Neural cell (in vitro differentiated cells): ENCODE measurements around the gene POU3F3. TPM values are rescaled to one million over a fixed set of nuclear protein-coding genes. Genes with fewer than 3 reads are reported as not detected.

Source experiments
- H2AFZ ChIP-seq: fragments of 200-600, 300-800 bp; sonication (generic), shearing (Covaris generic); 2 replicates; pipeline ENCODE4 v1.6.0; 2014; ENCODE audit warnings: low read depth, mild to moderate bottlenecking, antibody characterized with exemption, low read length, moderate library complexity
- H3F3A ChIP-seq: fragments of 200-600 bp; shearing (Covaris generic); 2 replicates; pipeline ENCODE4 v1.6.1; 2016; ENCODE audit warnings: mild to moderate bottlenecking, moderate library complexity, mixed read lengths, antibody characterized with exemption, low read length; ENCODE audit not compliant: insufficient read depth, poor library complexity, severe bottlenecking
- H3K27ac ChIP-seq: fragments of 200-600, 300-800 bp; sonication (generic), shearing (Covaris generic); 2 replicates; pipeline ENCODE4 v1.5.1; 2014; ENCODE audit warnings: mild to moderate bottlenecking, low read length, moderate library complexity
- H3K27me3 ChIP-seq: fragments of 300-800, 200-600 bp; sonication (generic), shearing (Covaris generic); 2 replicates; pipeline ENCODE4 v1.6.0; 2014; ENCODE audit warnings: mild to moderate bottlenecking, low read depth, low read length, moderate library complexity; ENCODE audit not compliant: insufficient read depth
- H3K36me3 ChIP-seq: fragments of 300-800, 200-600 bp; sonication (generic), shearing (Covaris generic); 2 replicates; pipeline ENCODE4 v1.5.1; 2014; ENCODE audit warnings: mild to moderate bottlenecking, antibody characterized with exemption, low read length, moderate library complexity; ENCODE audit not compliant: insufficient read depth
- H3K4me2 ChIP-seq: fragments of 300-800, 200-600 bp; sonication (generic), shearing (Covaris generic); 2 replicates; pipeline ENCODE4 v1.6.0; 2014; ENCODE audit warnings: mild to moderate bottlenecking, low read length
- H3K4me3 ChIP-seq: fragments of 300-800, 200-600 bp; sonication (generic), shearing (Covaris generic); 2 replicates; pipeline ENCODE4 v1.5.1; 2014; ENCODE audit warnings: mild to moderate bottlenecking, low read length, moderate library complexity
- H3K79me2 ChIP-seq: fragments of 200-600 bp; shearing (Covaris generic); replicated peaks from 2 replicates; pipeline ENCODE4 v1.6.0; 2014; ENCODE audit warnings: mild to moderate bottlenecking, low read length, moderate library complexity; ENCODE audit not compliant: insufficient read depth
- H3K9ac ChIP-seq: fragments of 300-800, 200-600 bp; sonication (generic), shearing (Covaris generic); 2 replicates; pipeline ENCODE4 v1.6.1; 2016; ENCODE audit warnings: mild to moderate bottlenecking, low read length, mixed read lengths
- H3K9me2 ChIP-seq: fragments of 200-600 bp; shearing (Covaris generic); 2 replicates; pipeline ENCODE4 v1.6.1; 2016; ENCODE audit warnings: mild to moderate bottlenecking, low read length, mixed read lengths; ENCODE audit not compliant: insufficient read depth
- H3K9me3 ChIP-seq: fragments of 200-600, 300-800 bp; sonication (generic), shearing (Covaris generic); 2 replicates; pipeline ENCODE4 v1.6.1; 2016; ENCODE audit warnings: mild to moderate bottlenecking, mixed run types, low read length, moderate library complexity, mixed read lengths
- H4K20me1 ChIP-seq: fragments of 200-600 bp; shearing (Covaris generic); 2 replicates; pipeline ENCODE4 v1.6.1; 2016; ENCODE audit warnings: mild to moderate bottlenecking, mixed run types; ENCODE audit not compliant: insufficient read depth
- EP300 ChIP-seq: fragments of 450-650 bp; conservative IDR thresholded peaks from 2 replicates; pipeline ENCODE4 v1.6.1; 2014; ENCODE audit warnings: antibody characterized with exemption, mild to moderate bottlenecking, moderate library complexity; ENCODE audit not compliant: poor library complexity, severe bottlenecking
- EZH2 ChIP-seq: fragments of 200-600, 300-800 bp; shearing (Covaris generic), sonication (generic); IDR thresholded peaks from 2 replicates; pipeline ENCODE4 v1.6.1; 2014; ENCODE audit warnings: antibody characterized with exemption, low read length, borderline replicate concordance, mild to moderate bottlenecking; ENCODE audit not compliant: insufficient read depth, poor library complexity, severe bottlenecking
- MXI1 ChIP-seq: fragments of 450-650 bp; conservative IDR thresholded peaks from 2 replicates; pipeline ENCODE4 v1.6.1; 2014; ENCODE audit warnings: antibody characterized with exemption, mild to moderate bottlenecking; ENCODE audit not compliant: poor library complexity, severe bottlenecking
- POLR2AphosphoS5 ChIP-seq: IDR thresholded peaks from 2 replicates; pipeline ENCODE4 v1.6.1; 2012
- RAD21 ChIP-seq: fragments of 450-650 bp; conservative IDR thresholded peaks from 2 replicates; pipeline ENCODE4 v1.6.1; 2014; ENCODE audit warnings: antibody characterized with exemption, mild to moderate bottlenecking, moderate library complexity
- SMC3 ChIP-seq: fragments of 450-650 bp; conservative IDR thresholded peaks from 2 replicates; pipeline ENCODE4 v1.6.1; 2014; ENCODE audit warnings: antibody characterized with exemption, mild to moderate bottlenecking, moderate library complexity; ENCODE audit not compliant: poor library complexity
- TAF1 ChIP-seq: IDR thresholded peaks from 2 replicates; pipeline ENCODE4 v1.6.1; 2012; ENCODE audit warnings: low read depth
- polyA plus RNA-seq: library from polyadenylated mRNA; depleted of rRNA; stranded (reverse); fragments of >200 nt; gene quantifications from 2 replicates; pipeline ENCODE4 v1.2.3, GENCODE V29; 2014
- TF ChIP-seq, protein P1 (sequence below): IDR thresholded peaks from 2 replicates; pipeline ENCODE4 v1.6.1; 2012; ENCODE audit warnings: borderline replicate concordance
- TF ChIP-seq, protein P2 (sequence below): fragments of 450-650 bp; IDR thresholded peaks from 2 replicates; pipeline ENCODE4 v1.5.1; 2014; ENCODE audit warnings: antibody characterized with exemption, mild to moderate bottlenecking, moderate library complexity; ENCODE audit not compliant: poor library complexity, severe bottlenecking

Gene POU3F3
- polyA plus RNA-seq, 1 donor from 2014 or later = 69.3 TPM

DNA sequence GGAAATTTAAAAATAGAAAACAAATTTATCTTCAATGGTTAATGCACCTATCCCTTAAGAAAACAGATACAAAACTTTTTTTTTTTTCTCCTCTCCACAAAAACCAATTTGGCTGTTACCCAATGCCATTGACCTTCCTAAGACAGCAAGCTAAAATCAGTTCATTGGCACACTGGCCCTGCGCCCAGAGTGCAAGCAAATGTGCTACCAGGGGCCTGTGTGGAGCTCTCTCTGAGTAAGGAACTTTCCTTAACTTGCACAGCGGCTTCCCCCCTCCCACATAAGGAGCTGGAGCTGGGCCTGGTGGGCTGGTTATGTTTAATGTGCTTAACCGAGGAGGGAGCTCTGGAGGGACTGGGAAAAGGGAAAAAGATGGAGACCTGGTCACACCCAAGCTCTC lies 17.6 kb upstream of the POU3F3 start:
- no peaks in the 10 kb centered on the region for H3K9me3 ChIP-seq
- no peak overlapping the region for H2AFZ ChIP-seq
- H4K20me1 ChIP-seq = no peaks in the 10 kb centered on the region
- no peak overlapping the region for H3K4me3 ChIP-seq
- no peaks in the 10 kb centered on the region for H3K27me3 ChIP-seq
- H3K36me3 ChIP-seq = no peaks in the 10 kb centered on the region
- peaks cover 100% of the 10 kb centered on the region for H3K79me2 ChIP-seq
- no peak overlapping the region for H3K9ac ChIP-seq
- H3K4me2 ChIP-seq = no peak overlapping the region
- TF ChIP-seq TAF1 (no peak), EP300 (no peak), POLR2AphosphoS5 (no peak), RAD21 (no peak), EZH2 (no peak), MXI1 (no peak), SMC3 (no peak)
- TF ChIP-seq, protein P1, sequence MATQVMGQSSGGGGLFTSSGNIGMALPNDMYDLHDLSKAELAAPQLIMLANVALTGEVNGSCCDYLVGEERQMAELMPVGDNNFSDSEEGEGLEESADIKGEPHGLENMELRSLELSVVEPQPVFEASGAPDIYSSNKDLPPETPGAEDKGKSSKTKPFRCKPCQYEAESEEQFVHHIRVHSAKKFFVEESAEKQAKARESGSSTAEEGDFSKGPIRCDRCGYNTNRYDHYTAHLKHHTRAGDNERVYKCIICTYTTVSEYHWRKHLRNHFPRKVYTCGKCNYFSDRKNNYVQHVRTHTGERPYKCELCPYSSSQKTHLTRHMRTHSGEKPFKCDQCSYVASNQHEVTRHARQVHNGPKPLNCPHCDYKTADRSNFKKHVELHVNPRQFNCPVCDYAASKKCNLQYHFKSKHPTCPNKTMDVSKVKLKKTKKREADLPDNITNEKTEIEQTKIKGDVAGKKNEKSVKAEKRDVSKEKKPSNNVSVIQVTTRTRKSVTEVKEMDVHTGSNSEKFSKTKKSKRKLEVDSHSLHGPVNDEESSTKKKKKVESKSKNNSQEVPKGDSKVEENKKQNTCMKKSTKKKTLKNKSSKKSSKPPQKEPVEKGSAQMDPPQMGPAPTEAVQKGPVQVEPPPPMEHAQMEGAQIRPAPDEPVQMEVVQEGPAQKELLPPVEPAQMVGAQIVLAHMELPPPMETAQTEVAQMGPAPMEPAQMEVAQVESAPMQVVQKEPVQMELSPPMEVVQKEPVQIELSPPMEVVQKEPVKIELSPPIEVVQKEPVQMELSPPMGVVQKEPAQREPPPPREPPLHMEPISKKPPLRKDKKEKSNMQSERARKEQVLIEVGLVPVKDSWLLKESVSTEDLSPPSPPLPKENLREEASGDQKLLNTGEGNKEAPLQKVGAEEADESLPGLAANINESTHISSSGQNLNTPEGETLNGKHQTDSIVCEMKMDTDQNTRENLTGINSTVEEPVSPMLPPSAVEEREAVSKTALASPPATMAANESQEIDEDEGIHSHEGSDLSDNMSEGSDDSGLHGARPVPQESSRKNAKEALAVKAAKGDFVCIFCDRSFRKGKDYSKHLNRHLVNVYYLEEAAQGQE = no peak
- TF ChIP-seq, protein P2, sequence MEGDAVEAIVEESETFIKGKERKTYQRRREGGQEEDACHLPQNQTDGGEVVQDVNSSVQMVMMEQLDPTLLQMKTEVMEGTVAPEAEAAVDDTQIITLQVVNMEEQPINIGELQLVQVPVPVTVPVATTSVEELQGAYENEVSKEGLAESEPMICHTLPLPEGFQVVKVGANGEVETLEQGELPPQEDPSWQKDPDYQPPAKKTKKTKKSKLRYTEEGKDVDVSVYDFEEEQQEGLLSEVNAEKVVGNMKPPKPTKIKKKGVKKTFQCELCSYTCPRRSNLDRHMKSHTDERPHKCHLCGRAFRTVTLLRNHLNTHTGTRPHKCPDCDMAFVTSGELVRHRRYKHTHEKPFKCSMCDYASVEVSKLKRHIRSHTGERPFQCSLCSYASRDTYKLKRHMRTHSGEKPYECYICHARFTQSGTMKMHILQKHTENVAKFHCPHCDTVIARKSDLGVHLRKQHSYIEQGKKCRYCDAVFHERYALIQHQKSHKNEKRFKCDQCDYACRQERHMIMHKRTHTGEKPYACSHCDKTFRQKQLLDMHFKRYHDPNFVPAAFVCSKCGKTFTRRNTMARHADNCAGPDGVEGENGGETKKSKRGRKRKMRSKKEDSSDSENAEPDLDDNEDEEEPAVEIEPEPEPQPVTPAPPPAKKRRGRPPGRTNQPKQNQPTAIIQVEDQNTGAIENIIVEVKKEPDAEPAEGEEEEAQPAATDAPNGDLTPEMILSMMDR = no peak
- H3K27ac ChIP-seq = no peak overlapping the region
- H3K9me2 ChIP-seq = no peaks in the 10 kb centered on the region
- no peaks in the 10 kb centered on the region for H3F3A ChIP-seq

DNA sequence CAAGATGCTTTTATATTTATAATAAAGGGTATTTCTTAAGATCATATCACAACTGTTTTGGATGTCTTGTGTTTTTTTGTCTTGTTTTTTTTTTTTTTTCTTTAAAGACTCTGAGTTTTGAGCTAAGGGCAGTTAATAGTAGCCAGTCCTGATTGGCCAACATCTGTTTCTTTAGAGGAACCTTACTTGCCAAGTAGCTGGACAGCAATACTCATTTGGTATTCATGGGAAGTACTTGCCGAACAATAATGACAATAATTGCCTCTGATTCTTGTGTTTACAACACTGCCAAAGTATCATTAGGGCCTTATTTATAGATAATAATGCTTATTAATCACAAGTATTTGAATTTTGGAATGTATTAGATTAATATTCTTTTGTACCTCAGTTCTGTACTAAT lies 17.1 kb upstream of the POU3F3 start:
- H3K27ac ChIP-seq = no peak overlapping the region
- H3K79me2 ChIP-seq = peaks cover 100% of the 10 kb centered on the region
- no peaks in the 10 kb centered on the region for H3K27me3 ChIP-seq
- H2AFZ ChIP-seq = no peak overlapping the region
- H3F3A ChIP-seq = no peaks in the 10 kb centered on the region
- H3K4me2 ChIP-seq = no peak overlapping the region
- TF ChIP-seq, protein P2 = no peak
- TF ChIP-seq EP300 (no peak), EZH2 (no peak), RAD21 (no peak), TAF1 (no peak), MXI1 (no peak), POLR2AphosphoS5 (no peak), SMC3 (no peak)
- TF ChIP-seq, protein P1 = no peak
- no peaks in the 10 kb centered on the region for H3K36me3 ChIP-seq
- H3K9me3 ChIP-seq = no peaks in the 10 kb centered on the region
- H3K9ac ChIP-seq = no peak overlapping the region
- no peak overlapping the region for H3K4me3 ChIP-seq
- H4K20me1 ChIP-seq = no peaks in the 10 kb centered on the region
- H3K9me2 ChIP-seq = no peaks in the 10 kb centered on the region
